BE2C (cell line): Measurements from ENCODE around the gene ALAD.
A peak's percentile ranks its signal among the peaks of the same experiment; 100 is the strongest.

Experiments used
- DNase-seq: peaks from one replicate; pipeline ENCODE4 v3.0.0-alpha.2; 2020
- H3K27me3 ChIP-seq: fragments of 250-450 bp; sonication (Bioruptor Pico); 2 replicates; pipeline ENCODE4 v1.5.1; 2020; ENCODE audit warnings: mild to moderate bottlenecking
- H3K36me3 ChIP-seq: fragments of 250-450 bp; sonication (Bioruptor Pico); 2 replicates; pipeline ENCODE4 v1.5.1; 2020; ENCODE audit warnings: mild to moderate bottlenecking
- H3K4me1 ChIP-seq: fragments of 250-450 bp; sonication (Bioruptor Pico); 2 replicates; pipeline ENCODE4 v1.5.1; 2020
- H3K4me3 ChIP-seq: 2 replicates; pipeline ENCODE4 v1.5.1; 2011; ENCODE audit warnings: low read depth, low read length
- H3K9me3 ChIP-seq: fragments of 250-450 bp; sonication (Bioruptor Pico); 2 replicates; pipeline ENCODE4 v1.5.1; 2020
- TF ChIP-seq, protein P1 (sequence below): IDR thresholded peaks from 2 replicates; pipeline ENCODE4 v1.5.1; 2012; ENCODE audit warnings: mild to moderate bottlenecking, low read depth, low read length

The ALAD gene

DNA sequence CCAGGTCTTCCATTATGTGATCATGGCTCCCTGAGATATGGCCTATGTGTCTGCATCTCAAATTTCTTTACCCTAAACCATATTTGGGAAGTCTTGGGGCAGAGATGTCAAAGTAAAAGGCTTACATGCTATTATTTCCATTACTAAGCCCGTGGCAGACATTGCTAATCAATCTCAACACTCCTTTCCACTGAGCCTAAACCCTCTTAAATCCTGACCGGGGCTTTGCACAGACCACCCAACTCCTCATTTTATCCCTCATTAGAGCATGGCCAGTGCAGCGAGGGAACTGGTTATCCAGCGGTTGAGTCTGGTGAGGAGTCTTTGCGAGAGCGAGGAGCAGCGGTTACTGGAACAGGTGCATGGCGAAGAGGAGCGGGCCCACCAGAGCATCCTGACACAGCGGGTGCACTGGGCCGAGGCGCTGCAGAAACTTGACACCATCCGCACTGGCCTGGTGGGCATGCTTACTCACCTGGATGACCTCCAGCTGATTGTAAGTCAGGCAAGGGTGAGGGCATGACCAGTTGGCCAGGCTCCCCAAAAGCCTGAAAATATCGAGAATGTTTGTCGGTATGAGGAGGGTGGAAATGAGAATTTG, 40.7 kb downstream of the ALAD start:
- Histone ChIP-seq H3K9me3 (no peaks in the 10 kb centered on the region), H3K27me3 (peaks cover 3% of the 10 kb centered on the region; the same call in 1 of the 2 replicates), H3K4me1 (peaks cover 4% of the 10 kb centered on the region), H3K4me3 (no peak overlapping the region), H3K36me3 (no peaks in the 10 kb centered on the region)
- TF ChIP-seq, protein P1, sequence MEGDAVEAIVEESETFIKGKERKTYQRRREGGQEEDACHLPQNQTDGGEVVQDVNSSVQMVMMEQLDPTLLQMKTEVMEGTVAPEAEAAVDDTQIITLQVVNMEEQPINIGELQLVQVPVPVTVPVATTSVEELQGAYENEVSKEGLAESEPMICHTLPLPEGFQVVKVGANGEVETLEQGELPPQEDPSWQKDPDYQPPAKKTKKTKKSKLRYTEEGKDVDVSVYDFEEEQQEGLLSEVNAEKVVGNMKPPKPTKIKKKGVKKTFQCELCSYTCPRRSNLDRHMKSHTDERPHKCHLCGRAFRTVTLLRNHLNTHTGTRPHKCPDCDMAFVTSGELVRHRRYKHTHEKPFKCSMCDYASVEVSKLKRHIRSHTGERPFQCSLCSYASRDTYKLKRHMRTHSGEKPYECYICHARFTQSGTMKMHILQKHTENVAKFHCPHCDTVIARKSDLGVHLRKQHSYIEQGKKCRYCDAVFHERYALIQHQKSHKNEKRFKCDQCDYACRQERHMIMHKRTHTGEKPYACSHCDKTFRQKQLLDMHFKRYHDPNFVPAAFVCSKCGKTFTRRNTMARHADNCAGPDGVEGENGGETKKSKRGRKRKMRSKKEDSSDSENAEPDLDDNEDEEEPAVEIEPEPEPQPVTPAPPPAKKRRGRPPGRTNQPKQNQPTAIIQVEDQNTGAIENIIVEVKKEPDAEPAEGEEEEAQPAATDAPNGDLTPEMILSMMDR = no peak
- DNase-seq = no peak

DNA sequence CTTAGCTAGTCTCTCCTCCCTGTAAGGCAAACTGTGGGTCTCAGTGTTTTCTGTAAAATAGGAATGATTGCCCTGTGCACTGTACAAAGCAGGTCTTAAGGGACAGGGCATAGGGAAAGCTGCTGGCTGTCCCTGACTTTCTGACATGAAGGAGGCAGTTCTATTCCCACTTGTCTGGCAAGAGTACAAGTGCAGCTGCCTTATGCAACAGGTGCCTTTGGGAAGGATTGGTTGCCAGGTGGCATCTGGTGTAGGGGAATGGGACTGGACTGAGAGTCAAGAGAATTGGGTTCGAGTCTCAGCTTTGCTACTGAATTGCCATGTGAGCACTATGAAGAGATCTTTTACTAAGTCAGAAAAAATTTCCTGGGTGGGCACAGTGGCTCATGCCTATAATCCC, 41.7 kb downstream of the ALAD start:
- Histone ChIP-seq H3K4me1 (no peaks in the 10 kb centered on the region; the same call in 1 of the 2 replicates), H3K4me3 (no peak overlapping the region), H3K36me3 (no peaks in the 10 kb centered on the region), H3K27me3 (peaks cover 3% of the 10 kb centered on the region; the same call in 1 of the 2 replicates), H3K9me3 (no peaks in the 10 kb centered on the region)
- TF ChIP-seq, protein P1 = no peak
- DNase-seq = no peak

DNA sequence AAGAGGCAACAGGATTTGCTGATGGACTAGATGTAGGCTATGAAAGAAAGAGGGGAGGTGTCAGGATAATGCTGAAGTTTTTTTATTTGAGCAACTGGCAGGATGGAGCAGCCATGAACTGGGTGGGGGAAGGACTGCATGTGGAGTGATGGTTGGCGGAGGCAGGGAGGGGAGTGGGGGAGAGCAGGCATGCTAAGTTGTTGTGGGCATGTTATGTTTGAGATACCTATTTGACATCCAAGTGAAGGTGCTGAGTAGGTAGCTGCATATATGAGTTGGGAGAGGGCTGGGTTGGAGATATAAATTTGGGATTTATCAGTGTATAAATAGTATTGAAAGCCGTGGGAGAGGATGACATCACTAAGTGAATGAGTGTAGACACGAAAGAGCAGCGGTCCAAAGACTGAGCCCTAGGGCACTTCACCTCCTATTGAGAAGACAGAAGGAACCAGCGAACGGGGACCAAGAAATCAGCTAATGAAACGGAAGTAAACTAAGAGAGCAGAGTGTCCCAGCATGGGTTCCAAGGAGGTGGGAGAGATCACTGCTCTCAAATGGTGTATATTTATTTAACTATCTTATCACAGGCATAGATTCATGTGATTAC, 44.3 kb downstream of the ALAD start:
- Histone ChIP-seq H3K9me3 (no peaks in the 10 kb centered on the region), H3K4me3 (no peak overlapping the region), H3K4me1 (no peaks in the 10 kb centered on the region; the same call in 1 of the 2 replicates), H3K36me3 (no peaks in the 10 kb centered on the region), H3K27me3 (peaks cover 3% of the 10 kb centered on the region; the same call in 1 of the 2 replicates)
- TF ChIP-seq, protein P1 = no peak
- DNase-seq = no peak

DNA sequence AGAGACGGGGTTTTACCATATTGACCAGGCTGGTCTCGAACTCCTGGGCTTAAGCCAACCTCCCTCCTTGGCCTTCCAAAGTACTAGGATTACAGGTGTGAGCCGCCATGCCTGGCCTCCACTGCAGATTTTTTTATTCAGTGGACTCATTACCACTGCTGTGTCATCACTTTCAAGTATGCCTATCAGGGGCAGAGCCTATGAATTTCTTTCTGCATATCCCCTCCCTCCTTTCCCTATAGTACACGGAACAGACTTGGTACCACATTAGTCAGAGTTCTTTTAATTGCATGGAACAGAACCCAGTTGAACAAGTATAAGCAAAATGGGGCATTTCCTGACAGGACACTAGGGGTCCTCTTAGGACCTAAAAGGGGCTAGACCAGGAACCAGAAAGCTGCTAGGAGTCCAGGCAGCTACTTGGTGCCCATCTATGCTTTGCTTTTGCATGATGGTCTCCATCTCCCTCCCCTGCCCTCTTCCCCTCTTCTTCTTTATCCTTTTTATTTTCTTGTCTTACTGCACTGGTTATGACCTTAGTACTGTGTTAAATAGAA, 46.0 kb downstream of the ALAD start:
- Histone ChIP-seq H3K9me3 (no peaks in the 10 kb centered on the region; the same call in 1 of the 2 replicates), H3K36me3 (no peaks in the 10 kb centered on the region), H3K27me3 (peaks cover 7% of the 10 kb centered on the region), H3K4me3 (no peak overlapping the region), H3K4me1 (peaks cover 8% of the 10 kb centered on the region)
- TF ChIP-seq, protein P1 = peak; percentile 49
- no peak for DNase-seq

DNA sequence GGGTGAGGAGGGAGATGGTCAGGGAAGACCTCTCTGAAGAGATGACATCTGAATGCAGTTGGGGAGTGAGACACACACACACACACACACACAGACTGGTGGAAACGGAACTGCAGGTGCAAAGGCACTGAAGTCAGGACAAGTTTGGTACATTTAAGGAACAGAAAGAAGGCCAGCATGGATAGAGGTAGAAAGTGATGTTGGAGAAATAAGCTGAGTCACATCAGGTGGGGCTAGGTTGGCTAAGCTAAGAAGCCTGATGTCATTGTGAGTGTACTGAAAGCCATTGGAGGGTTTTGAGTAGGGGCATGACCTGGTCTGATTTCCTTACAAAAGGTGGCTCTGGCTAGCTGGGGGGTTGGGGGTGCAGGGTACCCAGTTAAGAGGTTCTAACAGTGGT, 48.7 kb downstream of the ALAD start:
- H3K27me3 ChIP-seq = peaks cover 14% of the 10 kb centered on the region
- TF ChIP-seq, protein P1 = no peak
- no peaks in the 10 kb centered on the region; the same call in 1 of the 2 replicates for H3K9me3 ChIP-seq
- DNase-seq = no peak
- no peak overlapping the region for H3K4me3 ChIP-seq
- H3K4me1 ChIP-seq = peaks cover 9% of the 10 kb centered on the region
- no peaks in the 10 kb centered on the region for H3K36me3 ChIP-seq

DNA sequence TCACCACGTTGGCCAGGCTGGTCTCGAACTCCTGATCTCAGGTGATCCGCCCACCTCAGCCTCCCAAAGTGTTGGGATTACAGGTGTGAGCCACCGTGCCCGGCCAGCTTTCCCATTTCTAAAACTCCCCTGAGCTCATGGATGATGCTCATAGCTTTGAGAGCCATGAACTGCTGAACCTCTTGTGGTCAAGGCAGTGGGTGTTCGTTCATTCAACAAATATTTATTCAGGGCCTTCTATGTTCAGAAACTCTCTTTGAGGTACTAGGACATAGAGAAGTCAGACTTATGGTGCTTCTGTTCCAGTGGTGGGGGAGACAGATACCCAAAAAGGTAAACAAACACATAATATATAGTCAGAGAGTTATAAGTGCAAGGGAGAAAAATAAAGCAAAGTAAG, 49.1 kb downstream of the ALAD start:
- TF ChIP-seq, protein P1 = no peak
- no peak overlapping the region for H3K4me3 ChIP-seq
- H3K4me1 ChIP-seq = peaks cover 9% of the 10 kb centered on the region
- DNase-seq = no peak
- H3K27me3 ChIP-seq = peaks cover 11% of the 10 kb centered on the region
- no peaks in the 10 kb centered on the region for H3K36me3 ChIP-seq
- H3K9me3 ChIP-seq = no peaks in the 10 kb centered on the region; the same call in 1 of the 2 replicates
